ENCODE results near the gene FBN1.

GRCh38 chr15:48447657-48448056 lies 197.9 kb downstream of the FBN1 start:
- no peak for TF ChIP-seq RNF2 (conservative IDR thresholded peaks at IDR 0.05; ENCODE audit: low read depth)
- TF ChIP-seq CEBPB (IDR thresholded peaks at IDR 0.05; ENCODE audit: borderline replicate concordance, low read depth, low read length), result no peak
- no peak for TF ChIP-seq ZFX (CRISPR knock-in tag; IDR thresholded peaks at IDR 0.05; ENCODE audit: low read depth)
- no peak for TF ChIP-seq SMC3 (IDR thresholded peaks at IDR 0.05; ENCODE audit: low read length)
- no peak for TF ChIP-seq ATF6 (CRISPR knock-in tag; conservative IDR thresholded peaks at IDR 0.05)
- TF ChIP-seq CTCF (CRISPR knock-in tag; IDR thresholded peaks at IDR 0.05), result no peak
- TF ChIP-seq MXI1 (IDR thresholded peaks at IDR 0.05; ENCODE audit: borderline replicate concordance, low read depth, low read length), result no peak
- TF ChIP-seq ZNF382 (CRISPR knock-in tag; IDR thresholded peaks at IDR 0.05; ENCODE audit: borderline replicate concordance), result no peak
- no peak for TF ChIP-seq EP300 (IDR thresholded peaks at IDR 0.05; ENCODE audit: low read depth in 2 of 2, low read length in 2 of 2)
- TF ChIP-seq EP300 (CRISPR knock-in tag; IDR thresholded peaks at IDR 0.05; ENCODE audit: borderline replicate concordance), result no peak
- TF ChIP-seq, protein P1, sequence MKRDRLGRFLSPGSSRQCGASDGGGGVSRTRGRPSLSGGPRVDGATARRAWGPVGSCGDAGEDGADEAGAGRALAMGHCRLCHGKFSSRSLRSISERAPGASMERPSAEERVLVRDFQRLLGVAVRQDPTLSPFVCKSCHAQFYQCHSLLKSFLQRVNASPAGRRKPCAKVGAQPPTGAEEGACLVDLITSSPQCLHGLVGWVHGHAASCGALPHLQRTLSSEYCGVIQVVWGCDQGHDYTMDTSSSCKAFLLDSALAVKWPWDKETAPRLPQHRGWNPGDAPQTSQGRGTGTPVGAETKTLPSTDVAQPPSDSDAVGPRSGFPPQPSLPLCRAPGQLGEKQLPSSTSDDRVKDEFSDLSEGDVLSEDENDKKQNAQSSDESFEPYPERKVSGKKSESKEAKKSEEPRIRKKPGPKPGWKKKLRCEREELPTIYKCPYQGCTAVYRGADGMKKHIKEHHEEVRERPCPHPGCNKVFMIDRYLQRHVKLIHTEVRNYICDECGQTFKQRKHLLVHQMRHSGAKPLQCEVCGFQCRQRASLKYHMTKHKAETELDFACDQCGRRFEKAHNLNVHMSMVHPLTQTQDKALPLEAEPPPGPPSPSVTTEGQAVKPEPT (CRISPR knock-in tag; IDR thresholded peaks at IDR 0.05; ENCODE audit: low read depth), result no peak
- TF ChIP-seq ZNF7 (CRISPR knock-in tag; IDR thresholded peaks at IDR 0.05), result no peak
- TF ChIP-seq KDM5A (IDR thresholded peaks at IDR 0.05; ENCODE audit: borderline replicate concordance, low read length), result no peak
- no peak for TF ChIP-seq RAD21 (CRISPR knock-in tag; IDR thresholded peaks at IDR 0.05)
